ENCODE results near the gene CHST13. TPM values are rescaled to one million over a fixed set of nuclear protein-coding genes. Genes with fewer than 3 reads are reported as not detected.

Gene CHST13
- total and polyA plus RNA-seq, 5 donors from 2014 or later = not detected

DNA sequence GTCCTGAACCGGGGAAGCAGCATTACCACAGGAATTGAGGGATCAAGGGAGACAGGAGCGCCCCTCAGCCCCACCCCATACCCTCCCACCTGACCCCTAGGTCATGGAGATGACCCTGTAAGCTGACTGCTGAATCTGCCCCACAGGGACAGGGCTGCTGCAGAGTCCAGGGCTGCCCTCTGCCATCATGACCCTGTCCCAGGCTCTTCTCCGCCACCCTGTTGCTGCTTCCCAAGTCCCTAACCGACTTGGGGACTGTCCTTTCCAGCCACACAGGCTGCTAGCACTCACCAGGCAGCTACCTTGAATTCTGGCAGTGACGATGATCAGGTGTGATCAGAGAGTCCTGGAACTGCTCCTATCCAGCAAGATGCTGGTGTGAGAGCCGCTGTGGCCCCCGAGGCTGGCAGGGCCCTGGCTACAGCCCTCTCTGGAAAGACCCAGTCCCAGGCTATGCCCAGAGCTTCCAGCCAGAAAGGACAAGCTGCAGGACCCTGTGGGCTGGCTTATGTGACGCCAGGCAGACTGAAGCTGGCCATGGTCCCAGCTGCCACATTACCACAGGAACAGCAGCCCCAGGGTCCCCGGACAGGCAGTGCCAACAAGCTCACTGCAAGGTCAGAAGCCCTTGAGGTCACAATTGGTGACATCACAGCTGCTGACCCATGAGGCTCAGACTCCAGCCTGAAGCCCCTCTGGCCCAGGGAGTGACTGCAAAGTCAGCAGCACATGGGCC, 34.5 kb downstream of the CHST13 start, which contains the start of gene C3orf22:
Gene C3orf22 (minus strand): TSS at position 597 of the 736 bp plus-strand sequence. CDS start 5,542 bp downstream, outside the sequence.
- H3K9me3 Mint-ChIP-seq = peaks cover 0 to 14% (median 0%) of the 10 kb centered on the region in 7 donors
- H3K36me3 ChIP-seq (ENCODE audit: control insufficient read depth, insufficient read depth, low read length) = no peaks in the 10 kb centered on the region
- no peaks in the 10 kb centered on the region for H3K4me1 Mint-ChIP-seq
- no peaks in the 10 kb centered on the region for H3K27me3 ChIP-seq (ENCODE audit: control insufficient read depth, insufficient read depth, low read length)
- ATAC-seq (ENCODE audit: low read depth in 2 of 2) (no peak), DNase-seq (no peak)
- H3K4me3 Mint-ChIP-seq = no peak within 1 kb of the TSS
- peaks cover 7% of the 10 kb centered on the region for H3K27me3 Mint-ChIP-seq
- H3K4me1 ChIP-seq (ENCODE audit: control insufficient read depth, insufficient read depth, low read length, poor library complexity, severe bottlenecking) = no peaks in the 10 kb centered on the region
- no peak within 1 kb of the TSS for H3K4me3 ChIP-seq (ENCODE audit: low read depth, low read length)
- no peaks in the 10 kb centered on the region for H3K36me3 Mint-ChIP-seq
- H3K27ac ChIP-seq (ENCODE audit: insufficient read depth, low read length, poor library complexity, severe bottlenecking) = no peak within 1 kb of the TSS
- H3K27ac Mint-ChIP-seq = no peak within 1 kb of the TSS
- no peaks in the 10 kb centered on the region for H3K9me3 ChIP-seq (ENCODE audit: control insufficient read depth in 2 of 2, low read length in 2 of 2)

- Mint-ChIP-seq H3K9me3 (peaks cover 0 to 14% (median 0%) of the 10 kb centered on the region in 7 donors), H3K27me3 (peaks cover 23% of the 10 kb centered on the region), H3K27ac (no peak overlapping the region), H3K4me3 (no peak overlapping the region), H3K36me3 (no peaks in the 10 kb centered on the region), H3K4me1 (no peaks in the 10 kb centered on the region)
- H3K9me3 ChIP-seq (ENCODE audit: control insufficient read depth in 2 of 2, low read length in 2 of 2) = no peaks in the 10 kb centered on the region
- no peak for DNase-seq
- H3K4me1 ChIP-seq (ENCODE audit: control insufficient read depth, insufficient read depth, low read length, poor library complexity, severe bottlenecking) = no peaks in the 10 kb centered on the region
- H3K36me3 ChIP-seq (ENCODE audit: control insufficient read depth, insufficient read depth, low read length) = no peaks in the 10 kb centered on the region
- no peak for ATAC-seq (ENCODE audit: low read depth in 2 of 2)
- H3K27me3 ChIP-seq (ENCODE audit: control insufficient read depth, insufficient read depth, low read length) = peaks cover 10% of the 10 kb centered on the region
- H3K4me3 ChIP-seq (ENCODE audit: low read depth, low read length) = no peak overlapping the region
- no peak overlapping the region for H3K27ac ChIP-seq (ENCODE audit: insufficient read depth, low read length, poor library complexity, severe bottlenecking)
Measured at GRCh38 chr3:126562737-126563276, 38.9 kb downstream of the CHST13 start.

GRCh38 chr3:126567696-126568438, 43.9 kb downstream of the CHST13 start:
- H3K4me1 Mint-ChIP-seq = no peaks in the 10 kb centered on the region
- DNase-seq = no peak
- no peak overlapping the region for H3K4me3 Mint-ChIP-seq
- H3K36me3 Mint-ChIP-seq = no peaks in the 10 kb centered on the region
- no peaks in the 10 kb centered on the region for H3K9me3 ChIP-seq (ENCODE audit: control insufficient read depth in 2 of 2, low read length in 2 of 2)
- H3K4me1 ChIP-seq (ENCODE audit: control insufficient read depth, insufficient read depth, low read length, poor library complexity, severe bottlenecking) = no peaks in the 10 kb centered on the region
- H3K36me3 ChIP-seq (ENCODE audit: control insufficient read depth, insufficient read depth, low read length) = no peaks in the 10 kb centered on the region
- H3K27ac Mint-ChIP-seq = no peak overlapping the region
- ATAC-seq (ENCODE audit: low read depth in 2 of 2) = no peak
- no peak overlapping the region for H3K4me3 ChIP-seq (ENCODE audit: low read depth, low read length)
- peaks cover 10% of the 10 kb centered on the region for H3K27me3 ChIP-seq (ENCODE audit: control insufficient read depth, insufficient read depth, low read length)
- H3K27ac ChIP-seq (ENCODE audit: insufficient read depth, low read length, poor library complexity, severe bottlenecking) = no peak overlapping the region
- H3K27me3 Mint-ChIP-seq = peaks cover 20% of the 10 kb centered on the region
- peaks cover 0 to 2% (median under 1%) of the 10 kb centered on the region in 7 donors for H3K9me3 Mint-ChIP-seq

DNA sequence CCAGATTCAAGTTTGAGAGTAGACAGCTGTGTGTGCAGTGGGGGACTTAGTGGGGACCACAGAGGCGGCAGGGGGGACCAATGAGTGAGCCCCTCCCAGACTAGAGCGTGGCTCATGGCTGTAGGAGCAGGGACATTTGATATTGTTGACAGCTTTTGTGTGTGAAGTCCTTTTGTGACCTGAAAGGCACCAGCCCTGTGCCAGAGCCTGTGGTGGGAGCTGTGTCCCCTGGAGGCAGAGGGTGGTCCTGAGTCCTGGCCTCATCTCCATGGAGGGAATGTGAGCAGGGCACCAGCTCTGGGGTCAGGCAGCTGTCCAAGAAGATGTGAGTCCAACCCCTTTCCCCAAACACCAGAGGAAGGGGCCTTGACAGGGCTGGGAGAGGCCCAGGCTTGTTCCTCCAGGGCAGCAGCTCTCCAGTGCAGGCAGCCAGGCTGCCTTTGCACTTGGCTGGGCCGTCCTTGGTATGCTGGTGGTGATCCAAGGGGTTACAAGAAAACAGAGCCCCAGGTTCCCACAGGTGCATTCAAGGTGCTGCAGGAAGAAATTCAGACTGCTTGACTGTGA, 44.9 kb downstream of the CHST13 start:
- H3K4me3 ChIP-seq (ENCODE audit: low read depth, low read length) = no peak overlapping the region
- no peak for DNase-seq
- H3K36me3 Mint-ChIP-seq = no peaks in the 10 kb centered on the region
- H3K27ac ChIP-seq (ENCODE audit: insufficient read depth, low read length, poor library complexity, severe bottlenecking) = no peak overlapping the region
- no peak overlapping the region for H3K4me3 Mint-ChIP-seq
- no peaks in the 10 kb centered on the region for H3K4me1 ChIP-seq (ENCODE audit: control insufficient read depth, insufficient read depth, low read length, poor library complexity, severe bottlenecking)
- no peak overlapping the region for H3K27ac Mint-ChIP-seq
- H3K4me1 Mint-ChIP-seq = no peaks in the 10 kb centered on the region
- H3K27me3 ChIP-seq (ENCODE audit: control insufficient read depth, insufficient read depth, low read length) = peaks cover 10% of the 10 kb centered on the region
- H3K27me3 Mint-ChIP-seq = peaks cover 20% of the 10 kb centered on the region
- no peaks in the 10 kb centered on the region for H3K36me3 ChIP-seq (ENCODE audit: control insufficient read depth, insufficient read depth, low read length)
- peaks cover 0 to 2% (median 0%) of the 10 kb centered on the region in 7 donors for H3K9me3 Mint-ChIP-seq
- no peaks in the 10 kb centered on the region for H3K9me3 ChIP-seq (ENCODE audit: control insufficient read depth in 2 of 2, low read length in 2 of 2)
- ATAC-seq (ENCODE audit: low read depth in 2 of 2) = no peak

- Histone ChIP-seq H3K36me3 (ENCODE audit: control insufficient read depth, insufficient read depth, low read length) (no peaks in the 10 kb centered on the region), H3K4me3 (ENCODE audit: low read depth, low read length) (no peak overlapping the region), H3K4me1 (ENCODE audit: control insufficient read depth, insufficient read depth, low read length, poor library complexity, severe bottlenecking) (no peaks in the 10 kb centered on the region), H3K9me3 (ENCODE audit: control insufficient read depth in 2 of 2, low read length in 2 of 2) (no peaks in the 10 kb centered on the region), H3K27me3 (ENCODE audit: control insufficient read depth, insufficient read depth, low read length) (peaks cover 10% of the 10 kb centered on the region), H3K27ac (ENCODE audit: insufficient read depth, low read length, poor library complexity, severe bottlenecking) (no peak overlapping the region)
- no peak overlapping the region for H3K4me3 Mint-ChIP-seq
- ATAC-seq (ENCODE audit: low read depth in 2 of 2) = no peak
- no peak overlapping the region for H3K27ac Mint-ChIP-seq
- H3K27me3 Mint-ChIP-seq = peaks cover 20% of the 10 kb centered on the region
- no peaks in the 10 kb centered on the region for H3K4me1 Mint-ChIP-seq
- peaks cover 0 to 2% (median 0%) of the 10 kb centered on the region in 7 donors for H3K9me3 Mint-ChIP-seq
- H3K36me3 Mint-ChIP-seq = no peaks in the 10 kb centered on the region
- no peak for DNase-seq
Measured at GRCh38 chr3:126569390-126569975, 45.5 kb downstream of the CHST13 start.

- H3K36me3 Mint-ChIP-seq = no peaks in the 10 kb centered on the region
- no peak overlapping the region for H3K27ac ChIP-seq (ENCODE audit: insufficient read depth, low read length, poor library complexity, severe bottlenecking)
- ATAC-seq (ENCODE audit: low read depth in 2 of 2) (no peak), DNase-seq (no peak)
- peaks cover 8% of the 10 kb centered on the region for H3K27me3 ChIP-seq (ENCODE audit: control insufficient read depth, insufficient read depth, low read length)
- H3K4me3 Mint-ChIP-seq = no peak overlapping the region
- no peaks in the 10 kb centered on the region for H3K36me3 ChIP-seq (ENCODE audit: control insufficient read depth, insufficient read depth, low read length)
- H3K4me3 ChIP-seq (ENCODE audit: low read depth, low read length) = no peak overlapping the region
- H3K9me3 Mint-ChIP-seq = peaks cover 0 to 2% (median 0%) of the 10 kb centered on the region in 7 donors
- H3K9me3 ChIP-seq (ENCODE audit: control insufficient read depth in 2 of 2, low read length in 2 of 2) = no peaks in the 10 kb centered on the region
- H3K4me1 Mint-ChIP-seq = no peaks in the 10 kb centered on the region
- H3K27me3 Mint-ChIP-seq = peaks cover 20% of the 10 kb centered on the region
- H3K27ac Mint-ChIP-seq = no peak overlapping the region
- no peaks in the 10 kb centered on the region for H3K4me1 ChIP-seq (ENCODE audit: control insufficient read depth, insufficient read depth, low read length, poor library complexity, severe bottlenecking)
Measured at GRCh38 chr3:126570103-126570541, 46.2 kb downstream of the CHST13 start.

- Mint-ChIP-seq H3K36me3 (no peaks in the 10 kb centered on the region), H3K4me3 (no peak overlapping the region), H3K4me1 (no peaks in the 10 kb centered on the region), H3K27ac (no peak overlapping the region), H3K27me3 (peaks cover 14% of the 10 kb centered on the region), H3K9me3 (peaks cover 0 to 2% (median 0%) of the 10 kb centered on the region in 7 donors)
- Histone ChIP-seq H3K4me3 (ENCODE audit: low read depth, low read length) (no peak overlapping the region), H3K27me3 (ENCODE audit: control insufficient read depth, insufficient read depth, low read length) (peaks cover 5% of the 10 kb centered on the region), H3K27ac (ENCODE audit: insufficient read depth, low read length, poor library complexity, severe bottlenecking) (no peak overlapping the region), H3K36me3 (ENCODE audit: control insufficient read depth, insufficient read depth, low read length) (no peaks in the 10 kb centered on the region), H3K9me3 (ENCODE audit: control insufficient read depth in 2 of 2, low read length in 2 of 2) (no peaks in the 10 kb centered on the region), H3K4me1 (ENCODE audit: control insufficient read depth, insufficient read depth, low read length, poor library complexity, severe bottlenecking) (no peaks in the 10 kb centered on the region)
- DNase-seq (no peak), ATAC-seq (ENCODE audit: low read depth in 2 of 2) (no peak)
Measured at GRCh38 chr3:126571078-126571477, 47.1 kb downstream of the CHST13 start.
